Kidney glomerular epithelial cell (primary cell): ENCODE measurements around the gene CNOT6.
"Not testable (repeated sequence)": the region's sequence is repeated elsewhere in the genome, so short reads cannot be mapped to it uniquely, and the experiment has no call there.

ENCODE experiments used
- DNase-seq: peaks from one replicate; lab custom pipeline; 2025; lab: John Stamatoyannopoulos, UW

The CNOT6 gene

GRCh38 chr5:180470966-180471582, 23.1 kb upstream of the CNOT6 start:
- no peak for DNase-seq

- no peak for DNase-seq
Observed at GRCh38 chr5:180471866-180472265, 22.3 kb upstream of the CNOT6 start.

- DNase-seq: no peak
Observed at GRCh38 chr5:180472269-180472668, 21.9 kb upstream of the CNOT6 start.

GRCh38 chr5:180473386-180473785, 20.8 kb upstream of the CNOT6 start:
- DNase-seq: not testable (repeated sequence)

- DNase-seq: no peak
Observed at GRCh38 chr5:180474569-180474968, 19.6 kb upstream of the CNOT6 start.

GRCh38 chr5:180475969-180476524, 18.1 kb upstream of the CNOT6 start:
- DNase-seq: not testable (repeated sequence)

- DNase-seq: no peak
Observed at GRCh38 chr5:180484813-180485212, 9.4 kb upstream of the CNOT6 start.

GRCh38 chr5:180486636-180487149, 7.5 kb upstream of the CNOT6 start:
- no peak for DNase-seq

- DNase-seq: no peak
Observed at GRCh38 chr5:180487556-180487955, 6.6 kb upstream of the CNOT6 start.

GRCh38 chr5:180491496-180491895, 2.7 kb upstream of the CNOT6 start:
- no peak for DNase-seq

GRCh38 chr5:180492226-180492903, 1.8 kb upstream of the CNOT6 start:
- DNase-seq: no peak

GRCh38 chr5:180494510-180495181, 467 bp downstream of the CNOT6 start:
- DNase-seq: no peak

GRCh38 chr5:180495292-180495691, 1.1 kb downstream of the CNOT6 start:
- DNase-seq: no peak

GRCh38 chr5:180495991-180496741, 2.0 kb downstream of the CNOT6 start:
- no peak for DNase-seq

- not testable (repeated sequence) for DNase-seq
Observed at GRCh38 chr5:180496806-180497205, 2.6 kb downstream of the CNOT6 start.

GRCh38 chr5:180497865-180498264, 3.7 kb downstream of the CNOT6 start:
- not testable (repeated sequence) for DNase-seq

GRCh38 chr5:180498378-180498777, 4.2 kb downstream of the CNOT6 start:
- DNase-seq: no peak

- no peak for DNase-seq
Observed at GRCh38 chr5:180499684-180500083, 5.5 kb downstream of the CNOT6 start.

- DNase-seq: not testable (repeated sequence)
Observed at GRCh38 chr5:180500300-180500699, 6.1 kb downstream of the CNOT6 start.

GRCh38 chr5:180507661-180508060, 13.5 kb downstream of the CNOT6 start:
- DNase-seq: no peak

- no peak for DNase-seq
Observed at GRCh38 chr5:180515294-180515693, 21.1 kb downstream of the CNOT6 start.

GRCh38 chr5:180515974-180516373, 21.8 kb downstream of the CNOT6 start:
- DNase-seq: not testable (repeated sequence)
